Liver (tissue), 3 donors: Measurements from ENCODE around the gene GLI3.

ENCODE experiments used
- ATF3 ChIP-seq: IDR thresholded peaks from 2 replicates; pipeline ENCODE4 v1.6.1; 2016; ENCODE audit warnings: antibody characterized with exemption
- FOXA1 ChIP-seq: IDR thresholded peaks from 2 replicates; pipeline ENCODE4 v1.6.1; 2016; ENCODE audit warnings: antibody characterized with exemption
- GABPA ChIP-seq, 2 donors: IDR thresholded peaks in 1 of 2; conservative IDR thresholded peaks in 1 of 2; 2 replicates each; pipeline ENCODE4 v1.6.1; 2016; ENCODE audit warnings: antibody characterized with exemption in 2 of 2, mild to moderate bottlenecking in 1 of 2, moderate library complexity in 1 of 2
- YY1 ChIP-seq: IDR thresholded peaks from 2 replicates; pipeline ENCODE4 v1.6.1; 2016; ENCODE audit warnings: antibody characterized with exemption, mild to moderate bottlenecking
- TF ChIP-seq, protein P1 (sequence below): fragments of 150-350 bp; IDR thresholded peaks from 2 replicates; pipeline ENCODE4 v1.5.1; 2017; ENCODE audit warnings: improper control_type of control experiment, low read depth, low read length; ENCODE audit not compliant: missing input control
- donor health status: healthy.
- donor health status: healthy.

DNA sequence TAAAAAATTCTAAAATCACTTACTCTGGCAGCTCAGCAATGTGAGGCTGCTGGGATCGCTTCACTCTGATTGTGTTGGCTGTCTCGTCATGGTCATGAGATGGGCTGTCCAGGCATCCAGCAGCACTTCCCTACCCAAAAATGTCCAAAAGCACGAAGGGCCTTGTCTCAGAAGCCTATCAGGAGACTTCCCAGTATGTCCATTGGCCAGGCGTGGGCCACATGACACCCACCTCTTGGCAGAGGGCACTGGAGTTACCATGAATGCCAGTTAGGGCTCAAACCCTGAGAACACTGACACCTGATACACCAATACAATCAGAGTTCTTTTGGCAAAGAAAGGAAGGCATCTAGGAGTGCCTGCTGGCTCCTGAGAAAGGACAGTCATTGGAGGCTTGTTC, 27.0 kb upstream of the GLI3 start:
- TF ChIP-seq GABPA (IDR thresholded peaks at IDR 0.05 in 1 of 2, conservative IDR thresholded peaks at IDR 0.05 in 1 of 2) (no peak), YY1 (no peak), ATF3 (no peak), FOXA1 (no peak)
- TF ChIP-seq, protein P1, sequence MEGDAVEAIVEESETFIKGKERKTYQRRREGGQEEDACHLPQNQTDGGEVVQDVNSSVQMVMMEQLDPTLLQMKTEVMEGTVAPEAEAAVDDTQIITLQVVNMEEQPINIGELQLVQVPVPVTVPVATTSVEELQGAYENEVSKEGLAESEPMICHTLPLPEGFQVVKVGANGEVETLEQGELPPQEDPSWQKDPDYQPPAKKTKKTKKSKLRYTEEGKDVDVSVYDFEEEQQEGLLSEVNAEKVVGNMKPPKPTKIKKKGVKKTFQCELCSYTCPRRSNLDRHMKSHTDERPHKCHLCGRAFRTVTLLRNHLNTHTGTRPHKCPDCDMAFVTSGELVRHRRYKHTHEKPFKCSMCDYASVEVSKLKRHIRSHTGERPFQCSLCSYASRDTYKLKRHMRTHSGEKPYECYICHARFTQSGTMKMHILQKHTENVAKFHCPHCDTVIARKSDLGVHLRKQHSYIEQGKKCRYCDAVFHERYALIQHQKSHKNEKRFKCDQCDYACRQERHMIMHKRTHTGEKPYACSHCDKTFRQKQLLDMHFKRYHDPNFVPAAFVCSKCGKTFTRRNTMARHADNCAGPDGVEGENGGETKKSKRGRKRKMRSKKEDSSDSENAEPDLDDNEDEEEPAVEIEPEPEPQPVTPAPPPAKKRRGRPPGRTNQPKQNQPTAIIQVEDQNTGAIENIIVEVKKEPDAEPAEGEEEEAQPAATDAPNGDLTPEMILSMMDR = no peak
